GM12892 (cell line): ENCODE measurements around the gene BRS3.

Experiments used
- POLR2A ChIP-seq: IDR thresholded peaks from 2 replicates; pipeline ENCODE4 v1.6.1; 2011; ENCODE audit warnings: low read depth, low read length, control low read depth
- POLR2AphosphoS5 ChIP-seq: IDR thresholded peaks from 2 replicates; pipeline ENCODE4 v1.6.1; 2011; ENCODE audit warnings: low read depth, low read length, control low read depth

DNA sequence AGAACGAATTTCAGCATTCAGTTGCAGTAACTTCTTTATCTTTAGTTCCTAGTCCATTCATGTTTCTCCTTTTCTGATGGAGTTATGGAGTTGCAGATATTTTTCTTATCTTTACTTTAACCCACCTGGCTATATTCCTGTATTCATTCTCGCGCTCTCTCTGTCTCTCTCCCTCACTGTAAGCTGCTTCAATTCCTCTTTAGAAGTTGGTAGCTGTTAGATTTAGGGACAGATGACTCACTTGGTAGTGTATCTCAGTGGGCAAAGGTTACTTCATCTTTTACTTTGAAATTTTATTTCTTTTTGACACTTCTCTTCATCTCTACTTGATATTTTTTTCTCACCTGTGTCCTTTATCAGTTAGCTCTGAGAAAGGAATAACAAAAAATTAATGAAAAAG lies 49.6 kb upstream of the BRS3 start:
- TF ChIP-seq POLR2A (no peak), POLR2AphosphoS5 (no peak)
